ENCODE measurements around the gene LRRC57. TPM values are rescaled to one million over a fixed set of nuclear protein-coding genes. Genes with fewer than 3 reads are reported as not detected.

LRRC57 gene
- total and polyA plus RNA-seq, 11 donors: 5.2 to 25.9 (median 17.3) TPM

- peak overlapping the region in 1 of 12 donors; percentile 95 for H3K27ac ChIP-seq
Measured at GRCh38 chr15:42578984-42579537, 30.5 kb upstream of the LRRC57 start.

GRCh38 chr15:42577514-42578031 is 29.0 kb upstream of the LRRC57 start:
- TF ChIP-seq POLR2A (IDR thresholded peaks at IDR 0.05) (no peak), CTCF (IDR thresholded peaks at IDR 0.05) (no peak)
- Histone ChIP-seq H3K27me3 (no peaks in the 10 kb centered on the region), H3K4me3 (peak overlapping the region in 8 of 12 donors; percentile 68 to 95 (median 86)), H3K4me1 (peaks cover 7 to 70% (median 42%) of the 10 kb centered on the region in 12 donors), H3K27ac (peak overlapping the region in 9 of 12 donors; percentile 8 to 95 (median 36)), H3K9me3 (no peaks in the 10 kb centered on the region), H3K36me3 (no peaks in the 10 kb centered on the region)
- ATAC-seq (no peak), DNase-seq (peak in 2 of 5 donors; percentile 12 to 29)
- intact Hi-C loops (cut with DNase I): loop anchor here in 5 of 10 donors (5.0 to 10.0 kb wide), 5 partner anchors 67 to 305 kb away; partner anchors contain the start of genes GANC (in 1 of the 5) and TMEM87A (in 1 of the 5)
- WGBS, 4 donors: 26 to 53% (median 38%) methylated on average over 1 of the region's 1 CpG

More at GRCh38 chr15:42578984-42579537, 30.5 kb upstream of the LRRC57 start:
- no peaks in the 10 kb centered on the region for H3K9me3 ChIP-seq
- peaks cover 9 to 85% (median 57%) of the 10 kb centered on the region in 12 donors for H3K4me1 ChIP-seq
- no peak overlapping the region for H3K4me3 ChIP-seq
- ATAC-seq: no peak
- 76 to 93% (median 85%) methylated on average over 2 of the region's 2 CpGs for WGBS, 4 donors
- TF ChIP-seq CTCF (IDR thresholded peaks at IDR 0.05) (no peak), POLR2A (IDR thresholded peaks at IDR 0.05) (no peak)
- intact Hi-C loops (cut with DNase I): loop anchor here in 5 of 10 donors (5.0 to 10.0 kb wide), 5 partner anchors 66 to 307 kb away; partner anchors contain the start of genes GANC (in 1 of the 5) and TMEM87A (in 1 of the 5)
- no peak for DNase-seq
- no peaks in the 10 kb centered on the region for H3K36me3 ChIP-seq
- no peaks in the 10 kb centered on the region for H3K27me3 ChIP-seq

GRCh38 chr15:42576776-42577175 is 28.2 kb upstream of the LRRC57 start:
- no peak for ATAC-seq
- intact Hi-C loops (cut with DNase I): loop anchor here in 5 of 10 donors (5.0 to 10.0 kb wide), 5 partner anchors 68 to 304 kb away; partner anchors contain the start of genes GANC (in 1 of the 5) and TMEM87A (in 1 of the 5)
- 69 to 74% (median 73%) methylated on average over 1 of the region's 1 CpG for WGBS, 4 donors

More at GRCh38 chr15:42576776-42577175, 28.2 kb upstream of the LRRC57 start:
- TF ChIP-seq POLR2A (IDR thresholded peaks at IDR 0.05): no peak
- TF ChIP-seq CTCF (IDR thresholded peaks at IDR 0.05): no peak
- Histone ChIP-seq H3K4me3 (peak overlapping the region in 8 of 12 donors; percentile 68 to 95 (median 86)), H3K9me3 (no peaks in the 10 kb centered on the region), H3K36me3 (no peaks in the 10 kb centered on the region), H3K27me3 (no peaks in the 10 kb centered on the region), H3K27ac (peak overlapping the region in 3 of 12 donors; percentile 8 to 95 (median 65)), H3K4me1 (peaks cover 3 to 62% (median 34%) of the 10 kb centered on the region in 12 donors)
- DNase-seq: no peak
